ENCODE results near the gene TRIM28. TPM values are rescaled to one million over a fixed set of nuclear protein-coding genes. Genes with fewer than 3 reads are reported as not detected.

TRIM28 gene
- total and polyA plus RNA-seq, 2 donors (not counting 1 experiment from before 2014, with no cell fraction given): 160 to 325 TPM

- DNase-seq (ENCODE audit: low read depth in 2 of 2): no peak
- H3K27me3 ChIP-seq (ENCODE audit: control insufficient read depth, insufficient read depth, low read length): no peaks in the 10 kb centered on the region
- H4K20me1 ChIP-seq (ENCODE audit: control insufficient read depth, extremely low read depth, insufficient read depth, low read length): no peaks in the 10 kb centered on the region
- TF ChIP-seq EZH2 (IDR thresholded peaks at IDR 0.05; ENCODE audit: low read length, missing control alignments): no peak
- no peak for TF ChIP-seq CTCF (conservative IDR thresholded peaks at IDR 0.05 in 1 of 2, IDR thresholded peaks at IDR 0.05 in 1 of 2; ENCODE audit: low read depth in 1 of 2, low read length in 2 of 2)
- H3K79me2 ChIP-seq (ENCODE audit: control insufficient read depth, insufficient read depth, low read length): peaks cover 36% of the 10 kb centered on the region
- H3K9me3 ChIP-seq (ENCODE audit: control insufficient read depth, insufficient read depth, low read depth, low read length): no peaks in the 10 kb centered on the region
- H2AFZ ChIP-seq (ENCODE audit: low read length): no peak overlapping the region
- peaks cover 20% of the 10 kb centered on the region for H3K4me1 ChIP-seq (ENCODE audit: control insufficient read depth, extremely low read depth, insufficient read depth, low read length)
- peaks cover 18% of the 10 kb centered on the region for H3K36me3 ChIP-seq (ENCODE audit: control insufficient read depth, insufficient read depth, low read length)
- peak overlapping the region; percentile 69 for H3K27ac ChIP-seq (ENCODE audit: insufficient read depth, low read length)
- H3K4me2 ChIP-seq (ENCODE audit: extremely low read depth, insufficient read depth, low read length): peak overlapping the region; percentile 92
- no peak overlapping the region for H3K9ac ChIP-seq (ENCODE audit: insufficient read depth, low read length)
- H3K4me3 ChIP-seq (replicated peaks in 1 of 4; ENCODE audit: control extremely low read depth in 1 of 4, insufficient read depth in 1 of 4, low read depth in 3 of 4, low read length in 4 of 4): peak overlapping the region; percentile 79 to 94 (median 92)
These were observed 12.9 kb downstream of the TRIM28 start for GRCh38 chr19:58556622-58557220.

- H3K79me2 ChIP-seq (ENCODE audit: control insufficient read depth, insufficient read depth, low read length): peaks cover 36% of the 10 kb centered on the region
- DNase-seq (ENCODE audit: low read depth in 2 of 2): no peak
- no peak overlapping the region for H2AFZ ChIP-seq (ENCODE audit: low read length)
- peak overlapping the region; percentile 85 for H3K27ac ChIP-seq (ENCODE audit: insufficient read depth, low read length)
- H3K27me3 ChIP-seq (ENCODE audit: control insufficient read depth, insufficient read depth, low read length): no peaks in the 10 kb centered on the region
- H4K20me1 ChIP-seq (ENCODE audit: control insufficient read depth, extremely low read depth, insufficient read depth, low read length): no peaks in the 10 kb centered on the region
- H3K9me3 ChIP-seq (ENCODE audit: control insufficient read depth, insufficient read depth, low read depth, low read length): no peaks in the 10 kb centered on the region
- H3K4me3 ChIP-seq (replicated peaks in 1 of 4; ENCODE audit: control extremely low read depth in 1 of 4, insufficient read depth in 1 of 4, low read depth in 3 of 4, low read length in 4 of 4): peak overlapping the region; percentile 79 to 94 (median 92)
- TF ChIP-seq CTCF (conservative IDR thresholded peaks at IDR 0.05 in 1 of 2, IDR thresholded peaks at IDR 0.05 in 1 of 2; ENCODE audit: low read depth in 1 of 2, low read length in 2 of 2) (no peak), EZH2 (IDR thresholded peaks at IDR 0.05; ENCODE audit: low read length, missing control alignments) (no peak)
- peak overlapping the region; percentile 92 for H3K4me2 ChIP-seq (ENCODE audit: extremely low read depth, insufficient read depth, low read length)
- peaks cover 20% of the 10 kb centered on the region for H3K4me1 ChIP-seq (ENCODE audit: control insufficient read depth, extremely low read depth, insufficient read depth, low read length)
- H3K36me3 ChIP-seq (ENCODE audit: control insufficient read depth, insufficient read depth, low read length): peaks cover 11% of the 10 kb centered on the region
- peak overlapping the region; percentile 90 for H3K9ac ChIP-seq (ENCODE audit: insufficient read depth, low read length)
These were observed 13.6 kb downstream of the TRIM28 start for GRCh38 chr19:58557221-58558065.

- DNase-seq (ENCODE audit: low read depth in 2 of 2): peak in 1 of 2 donors; percentile 51
- H3K4me2 ChIP-seq (ENCODE audit: extremely low read depth, insufficient read depth, low read length): peak within 1 kb of the TSS; percentile 100
- H3K4me1 ChIP-seq (ENCODE audit: control insufficient read depth, extremely low read depth, insufficient read depth, low read length): peaks cover 20% of the 10 kb centered on the region
- H3K4me3 ChIP-seq (replicated peaks in 1 of 4; ENCODE audit: control extremely low read depth in 1 of 4, insufficient read depth in 1 of 4, low read depth in 3 of 4, low read length in 4 of 4): peak within 1 kb of the TSS; percentile 79 to 94 (median 92)
- no peak for TF ChIP-seq CTCF (conservative IDR thresholded peaks at IDR 0.05 in 1 of 2, IDR thresholded peaks at IDR 0.05 in 1 of 2; ENCODE audit: low read depth in 1 of 2, low read length in 2 of 2)
- no peak for TF ChIP-seq EZH2 (IDR thresholded peaks at IDR 0.05; ENCODE audit: low read length, missing control alignments)
- H3K27ac ChIP-seq (ENCODE audit: insufficient read depth, low read length): peak within 1 kb of the TSS; percentile 100
- H2AFZ ChIP-seq (ENCODE audit: low read length): peak within 1 kb of the TSS; percentile 83
- H3K9me3 ChIP-seq (ENCODE audit: control insufficient read depth, insufficient read depth, low read depth, low read length): no peaks in the 10 kb centered on the region
- no peaks in the 10 kb centered on the region for H4K20me1 ChIP-seq (ENCODE audit: control insufficient read depth, extremely low read depth, insufficient read depth, low read length)
- H3K9ac ChIP-seq (ENCODE audit: insufficient read depth, low read length): peak within 1 kb of the TSS; percentile 100
- no peaks in the 10 kb centered on the region for H3K27me3 ChIP-seq (ENCODE audit: control insufficient read depth, insufficient read depth, low read length)
- H3K79me2 ChIP-seq (ENCODE audit: control insufficient read depth, insufficient read depth, low read length): peaks cover 36% of the 10 kb centered on the region
- peaks cover 10% of the 10 kb centered on the region for H3K36me3 ChIP-seq (ENCODE audit: control insufficient read depth, insufficient read depth, low read length)
These were observed 14.3 kb downstream of the TRIM28 start, which contains the start of gene UBE2M for GRCh38 chr19:58558066-58558622. Gene UBE2M (minus strand): TSS chr19:58558611. CDS start chr19:58558381, 230 bp downstream.
